HG03280 (cell line): ENCODE results near the gene AKR7A2.
"Not testable (repeated sequence)": the region's sequence is repeated elsewhere in the genome, so short reads cannot be mapped to it uniquely, and the experiment has no call there.

Source experiments
- ATAC-seq: cut with Tn5 transposase; IDR thresholded peaks from one replicate; pipeline ENCODE4 v1.9.1; 2021; ENCODE audit warnings: mild to moderate bottlenecking, moderate library complexity; ENCODE audit not compliant: unreplicated experiment

The AKR7A2 gene

GRCh38 chr1:19307794-19308508 is 4.0 kb downstream of the AKR7A2 start:
- ATAC-seq: no peak

- ATAC-seq: no peak
These were observed 5.0 kb downstream of the AKR7A2 start for GRCh38 chr1:19306941-19307340.

GRCh38 chr1:19305880-19306279 is 6.1 kb downstream of the AKR7A2 start:
- no peak for ATAC-seq

- not testable (repeated sequence) for ATAC-seq
These were observed 7.9 kb downstream of the AKR7A2 start for GRCh38 chr1:19304081-19304480.

GRCh38 chr1:19300211-19300610 is 11.7 kb downstream of the AKR7A2 start:
- ATAC-seq: no peak

- ATAC-seq: no peak
These were observed 17.3 kb downstream of the AKR7A2 start for GRCh38 chr1:19294638-19295037.

GRCh38 chr1:19289244-19289643 is 22.7 kb downstream of the AKR7A2 start:
- ATAC-seq: no peak

- not testable (repeated sequence) for ATAC-seq
These were observed 23.4 kb downstream of the AKR7A2 start, which contains the start of gene AKR7A3 for GRCh38 chr1:19288324-19289241. TSS of gene AKR7A3 (minus strand) at chr1:19288770. CDS start at chr1:19288709, 61 bp downstream.

GRCh38 chr1:19287436-19288185 is 24.3 kb downstream of the AKR7A2 start:
- ATAC-seq: no peak

- ATAC-seq: not testable (repeated sequence)
These were observed 26.1 kb downstream of the AKR7A2 start for GRCh38 chr1:19285807-19286206.

GRCh38 chr1:19285366-19285765 is 26.6 kb downstream of the AKR7A2 start:
- ATAC-seq: not testable (repeated sequence)

- ATAC-seq: no peak
These were observed 27.1 kb downstream of the AKR7A2 start for GRCh38 chr1:19284881-19285280.

GRCh38 chr1:19283891-19284290 is 28.1 kb downstream of the AKR7A2 start:
- no peak for ATAC-seq

GRCh38 chr1:19274636-19275035 is 37.3 kb downstream of the AKR7A2 start:
- no peak for ATAC-seq

- ATAC-seq: not testable (repeated sequence)
These were observed 38.0 kb downstream of the AKR7A2 start for GRCh38 chr1:19273844-19274531.

GRCh38 chr1:19273106-19273843 is 38.7 kb downstream of the AKR7A2 start:
- no peak for ATAC-seq

GRCh38 chr1:19272064-19272463 is 39.9 kb downstream of the AKR7A2 start:
- ATAC-seq: no peak

- ATAC-seq: not testable (repeated sequence)
These were observed 41.6 kb downstream of the AKR7A2 start for GRCh38 chr1:19270343-19270730.

- ATAC-seq: not testable (repeated sequence)
These were observed 42.3 kb downstream of the AKR7A2 start for GRCh38 chr1:19269427-19270342.
